NCI-H146 treated with DMSO at 0.1 percent for 48 hours (cell line): ENCODE measurements around the gene SMAD3.
"Not testable (repeated sequence)": the region's sequence is repeated elsewhere in the genome, so short reads cannot be mapped to it uniquely, and the experiment has no call there.

Experiments
- DNase-seq: peaks from one replicate; lab custom pipeline; 2025; ENCODE audit not compliant: unreplicated experiment; lab: John Stamatoyannopoulos, UW

Gene SMAD3

DNA sequence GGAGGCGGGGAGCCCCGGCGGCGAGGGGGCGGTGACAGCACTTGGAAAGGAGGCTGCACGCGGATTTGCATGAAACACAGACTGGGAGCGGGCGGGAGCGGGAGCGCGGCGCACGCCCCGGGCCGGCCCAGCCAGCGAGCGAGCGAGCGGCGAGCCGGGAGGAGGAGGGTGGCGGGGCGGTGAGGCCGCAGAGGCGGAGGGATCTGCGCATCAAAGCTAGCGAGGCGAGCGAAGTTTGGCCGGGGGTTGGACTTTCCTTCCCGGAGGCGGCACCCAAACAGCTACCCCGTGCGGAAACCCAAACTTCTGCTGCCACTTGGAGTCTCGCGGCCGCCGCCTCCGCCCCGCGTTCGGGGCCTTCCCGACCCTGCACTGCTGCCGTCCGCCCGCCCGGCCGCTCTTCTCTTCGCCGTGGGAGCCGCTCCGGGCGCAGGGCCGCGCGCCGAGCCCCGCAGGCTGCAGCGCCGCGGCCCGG lies at the start of gene SMAD3:
TSS of gene SMAD3 (plus strand) at position 72 of the 475 bp plus-strand sequence. CDS start 553 bp downstream, outside the sequence.
- peak; percentile 40 for DNase-seq

GRCh38 chr15:67017311-67017710 lies 48.1 kb upstream of the SMAD3 start:
- DNase-seq = no peak

- DNase-seq = no peak
These were observed 47.4 kb upstream of the SMAD3 start for GRCh38 chr15:67018026-67018425.

GRCh38 chr15:67018441-67018840 lies 47.0 kb upstream of the SMAD3 start:
- DNase-seq = no peak

GRCh38 chr15:67019069-67019468 lies 46.3 kb upstream of the SMAD3 start:
- no peak for DNase-seq

- no peak for DNase-seq
These were observed 45.4 kb upstream of the SMAD3 start for GRCh38 chr15:67019884-67020520.

GRCh38 chr15:67020668-67021067 lies 44.7 kb upstream of the SMAD3 start:
- DNase-seq = not testable (repeated sequence)

- DNase-seq = no peak
These were observed 43.9 kb upstream of the SMAD3 start for GRCh38 chr15:67021455-67021854.

- no peak for DNase-seq
These were observed 42.8 kb upstream of the SMAD3 start for GRCh38 chr15:67022587-67023105.

- peak; percentile 80 for DNase-seq
These were observed 41.7 kb upstream of the SMAD3 start for GRCh38 chr15:67023517-67024313.

DNA sequence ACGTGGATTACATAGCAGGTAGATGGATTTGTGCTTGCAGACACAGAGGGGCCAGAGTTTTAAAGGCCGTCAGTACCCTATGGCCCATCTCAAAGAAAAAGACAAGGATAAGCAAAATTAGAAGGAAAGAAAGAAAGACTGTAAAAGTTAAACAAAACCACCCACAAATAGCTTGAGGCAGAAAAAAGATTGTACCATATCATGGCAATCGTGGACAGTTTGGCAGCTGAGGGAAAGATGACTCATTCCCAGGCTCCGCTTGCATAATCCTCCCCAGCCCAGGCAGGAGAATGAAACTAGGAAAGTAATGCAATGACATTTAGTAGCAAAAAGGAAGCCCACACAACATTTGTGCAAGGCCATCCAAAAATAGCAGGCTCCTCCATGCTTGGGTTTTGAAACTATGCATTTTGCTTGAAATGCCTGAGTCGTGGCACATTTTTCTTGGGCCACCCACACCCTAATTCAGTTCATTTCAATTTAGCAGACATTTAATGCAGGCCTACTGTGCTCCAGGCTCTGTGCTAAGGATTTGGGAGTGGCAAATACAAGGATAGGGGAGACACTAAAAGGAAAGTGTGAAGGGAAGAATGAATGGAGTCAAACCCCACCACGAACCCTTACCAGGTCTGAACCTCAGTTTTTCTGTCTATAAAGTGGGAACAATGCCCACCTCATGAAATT lies 40.9 kb upstream of the SMAD3 start:
- DNase-seq = no peak

- no peak for DNase-seq
These were observed 40.4 kb upstream of the SMAD3 start for GRCh38 chr15:67024998-67025368.

DNA sequence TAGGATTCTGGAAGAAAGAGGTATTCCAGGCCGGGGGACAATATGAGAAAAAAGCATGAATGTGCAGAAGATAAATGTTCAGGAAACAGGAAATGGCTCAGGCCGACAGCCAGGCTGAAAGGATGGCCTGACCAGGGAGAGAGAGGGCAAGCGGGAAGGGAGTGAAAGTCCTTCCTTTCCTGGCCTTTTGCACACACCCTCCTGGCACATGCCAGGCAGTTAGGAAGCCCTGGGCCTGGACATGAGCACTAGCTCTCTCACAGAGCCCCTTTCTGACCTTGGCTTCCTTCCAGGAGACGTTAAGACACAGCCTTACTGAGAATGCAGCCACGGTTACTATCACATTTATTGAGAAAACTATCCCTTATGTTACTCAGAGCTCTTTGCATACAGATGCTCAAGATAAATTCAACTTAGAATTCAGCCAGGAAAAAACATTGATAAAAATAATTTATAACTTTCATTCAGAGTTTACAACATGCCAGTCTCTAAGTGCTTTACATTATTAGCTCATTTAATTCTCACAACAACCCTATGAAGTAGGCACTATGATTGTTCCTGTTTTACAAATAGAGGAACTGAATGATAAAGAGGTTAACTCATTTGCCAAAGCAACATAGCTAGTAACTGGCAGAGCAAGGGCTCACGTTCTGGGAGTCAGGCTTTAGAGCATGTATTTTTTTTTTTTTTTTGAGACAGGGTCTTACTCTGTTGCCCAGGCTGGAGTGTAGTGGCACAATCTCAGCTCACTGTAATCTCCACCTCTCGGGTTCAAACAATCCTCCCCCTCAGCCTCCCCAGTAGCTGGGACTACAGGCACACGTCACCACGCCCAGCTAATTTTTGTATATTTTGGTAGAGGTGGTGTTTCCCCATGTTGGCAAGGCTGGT lies 39.4 kb upstream of the SMAD3 start:
- DNase-seq = no peak

- DNase-seq = no peak
These were observed 38.8 kb upstream of the SMAD3 start for GRCh38 chr15:67026610-67026967.

DNA sequence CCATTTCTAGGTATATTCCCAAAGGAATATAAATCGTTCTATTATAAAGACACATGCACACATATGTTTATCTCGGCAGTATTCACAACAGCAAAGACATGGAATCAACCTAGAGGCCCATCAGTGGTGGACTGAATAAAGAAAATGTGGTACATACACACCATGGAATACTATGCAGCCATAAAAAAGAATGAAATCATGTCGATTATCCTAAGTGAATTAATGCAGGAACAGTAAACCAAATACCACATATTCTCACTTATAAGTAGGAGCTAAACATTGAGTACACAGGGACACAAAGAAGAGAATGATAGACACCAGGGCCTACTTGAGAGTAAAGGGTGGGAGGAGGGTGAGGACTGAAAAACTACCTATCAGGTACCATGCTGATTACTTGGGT lies 37.0 kb upstream of the SMAD3 start:
- DNase-seq = not testable (repeated sequence)

GRCh38 chr15:67030036-67030762 lies 35.2 kb upstream of the SMAD3 start:
- peak; percentile 96 for DNase-seq

GRCh38 chr15:67031331-67031730 lies 34.1 kb upstream of the SMAD3 start:
- DNase-seq = no peak

DNA sequence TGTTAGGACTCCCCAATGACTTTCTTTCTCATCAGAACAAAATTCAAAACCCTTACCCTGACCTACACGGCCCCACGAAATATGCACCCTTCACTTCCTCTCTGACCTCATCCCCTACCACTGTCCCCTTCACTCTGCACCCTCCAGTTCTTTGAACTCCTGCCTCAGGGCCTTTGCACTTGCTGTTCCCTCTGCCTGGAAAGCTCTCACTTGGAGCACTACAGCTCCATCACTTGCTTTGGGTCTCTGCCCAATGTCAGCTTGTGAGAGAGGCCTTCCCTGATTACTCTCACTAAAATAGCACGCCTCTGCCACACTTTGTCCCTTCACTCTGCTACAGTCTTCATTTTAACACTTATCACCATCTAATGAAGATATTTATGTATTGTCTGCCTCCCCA lies 32.8 kb upstream of the SMAD3 start:
- no peak for DNase-seq

GRCh38 chr15:67033012-67033411 lies 32.4 kb upstream of the SMAD3 start:
- no peak for DNase-seq

DNA sequence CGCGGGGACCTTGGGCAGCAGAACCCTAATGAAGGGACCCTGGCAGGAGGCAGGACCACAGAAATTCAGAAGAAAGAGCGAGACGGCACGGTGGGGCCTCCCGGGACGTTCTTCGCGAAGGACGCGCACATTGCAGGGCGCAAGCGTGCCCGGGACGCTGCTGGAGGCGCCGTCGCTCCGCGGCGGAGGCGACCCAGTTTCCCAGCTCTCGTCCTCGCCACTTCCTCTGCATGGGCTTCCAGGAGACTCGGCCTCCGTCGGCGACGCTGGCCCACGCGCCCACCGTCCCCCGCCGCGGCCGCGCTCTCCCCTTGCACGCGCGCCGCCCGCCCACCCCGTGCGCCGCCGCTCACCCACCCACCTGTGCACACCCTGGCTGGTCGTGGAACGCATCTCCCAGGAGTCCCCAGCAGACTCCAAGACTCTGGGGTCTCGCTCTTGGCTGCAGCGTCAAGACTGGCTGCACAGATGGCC lies 31.8 kb upstream of the SMAD3 start:
- no peak for DNase-seq
